Measurements from ENCODE around the gene C1QTNF1. TPM values are rescaled to one million over a fixed set of nuclear protein-coding genes. Genes with fewer than 3 reads are reported as not detected.

C1QTNF1 gene
- total and polyA plus RNA-seq, 3 donors from 2014 or later = 9.1 to 22.5 (median 9.8) TPM

GRCh38 chr17:78977997-78978973 lies 45.7 kb upstream of the C1QTNF1 start:
- Histone ChIP-seq H3K9me3 (no peaks in the 10 kb centered on the region), H3K27ac (peak overlapping the region; percentile 49 to 68), H3K4me1 (peaks cover 49% of the 10 kb centered on the region), H3K27me3 (no peaks in the 10 kb centered on the region), H3K4me3 (no peak overlapping the region), H3K36me3 (ENCODE audit: low read depth, missing control alignments) (no peaks in the 10 kb centered on the region)
- WGBS, 2 donors = 50 to 64% methylated on average over 16 to 18 of the region's 21 CpGs
- intact Hi-C loops (cut with DNase I; ENCODE audit: low total_unique reads) = no loop called here
- TF ChIP-seq CTCF (IDR thresholded peaks at IDR 0.05) = no peak
- no peak for TF ChIP-seq POLR2A (IDR thresholded peaks at IDR 0.05)
- peak; percentile 56 for DNase-seq

- H3K27ac ChIP-seq = peak within 1 kb of the TSS; percentile 0 to 49
- H3K9me3 ChIP-seq = no peaks in the 10 kb centered on the region
- peak within 1 kb of the TSS; percentile 36 to 60 for H3K4me3 ChIP-seq
- intact Hi-C loops (cut with DNase I; ENCODE audit: low total_unique reads) = no loop called here
- WGBS, 2 donors = 40 to 60% methylated on average over 7 to 16 of the region's 16 CpGs
- H3K36me3 ChIP-seq (ENCODE audit: low read depth, missing control alignments) = no peaks in the 10 kb centered on the region
- H3K4me1 ChIP-seq = peaks cover 49% of the 10 kb centered on the region
- no peaks in the 10 kb centered on the region for H3K27me3 ChIP-seq
- TF ChIP-seq POLR2A (IDR thresholded peaks at IDR 0.05) (no peak), CTCF (IDR thresholded peaks at IDR 0.05) (no peak)
- DNase-seq = peak; percentile 92
Observed at GRCh38 chr17:78979780-78980623, 44.0 kb upstream of the C1QTNF1 start, which contains the start of gene LGALS3BP. Gene LGALS3BP (minus strand): TSS chr17:78979923. CDS start chr17:78977191, 2,732 bp downstream.

GRCh38 chr17:78980624-78980972 lies 43.4 kb upstream of the C1QTNF1 start:
- Histone ChIP-seq H3K4me3 (no peak overlapping the region), H3K9me3 (no peaks in the 10 kb centered on the region), H3K4me1 (peaks cover 45% of the 10 kb centered on the region), H3K27me3 (no peaks in the 10 kb centered on the region), H3K36me3 (ENCODE audit: low read depth, missing control alignments) (no peaks in the 10 kb centered on the region), H3K27ac (peak overlapping the region in 1 of 2 donors; percentile 17)
- TF ChIP-seq POLR2A (IDR thresholded peaks at IDR 0.05) (no peak), CTCF (IDR thresholded peaks at IDR 0.05) (no peak)
- intact Hi-C loops (cut with DNase I; ENCODE audit: low total_unique reads) = no loop called here
- no peak for DNase-seq
- WGBS, 2 donors = 56 to 60% methylated on average over 1 to 3 of the region's 8 CpGs

- no peak for DNase-seq
- WGBS, 2 donors = 87 to 89% methylated on average over 13 to 16 of the region's 16 CpGs
- TF ChIP-seq CTCF (IDR thresholded peaks at IDR 0.05) (no peak), POLR2A (IDR thresholded peaks at IDR 0.05) (no peak)
- no peaks in the 10 kb centered on the region for H3K9me3 ChIP-seq
- no peak overlapping the region for H3K27ac ChIP-seq
- no peaks in the 10 kb centered on the region for H3K36me3 ChIP-seq (ENCODE audit: low read depth, missing control alignments)
- intact Hi-C loops (cut with DNase I; ENCODE audit: low total_unique reads) = no loop called here
- peaks cover 39% of the 10 kb centered on the region for H3K4me1 ChIP-seq
- H3K4me3 ChIP-seq = no peak overlapping the region
- H3K27me3 ChIP-seq = no peaks in the 10 kb centered on the region
Observed at GRCh38 chr17:78981010-78981888, 42.7 kb upstream of the C1QTNF1 start.

Measured in testis (tissue), 3 donors.